Breast epithelium (tissue), 3 donors: Measurements from ENCODE around the gene ANO7.

ENCODE experiments used
- POLR2A ChIP-seq: fragments of 450-650 bp; IDR thresholded peaks from one replicate; pipeline ENCODE4 v1.6.1; 2016; ENCODE audit warnings: antibody characterized with exemption, mild to moderate bottlenecking, moderate library complexity
- POLR2AphosphoS5 ChIP-seq, 3 donors: sonication (generic); formaldehyde crosslinking; IDR thresholded peaks; one replicate each; pipeline ENCODE4 v1.6.1; 2017; ENCODE audit warnings: antibody characterized with exemption in 3 of 3
- TF ChIP-seq, protein P1 (sequence below), 3 donors: fragments of 450-650 bp; IDR thresholded peaks; one replicate each; pipeline ENCODE4 v1.5.1; 2016 to 2017; ENCODE audit warnings: antibody characterized with exemption in 3 of 3, mild to moderate bottlenecking in 3 of 3, moderate library complexity in 3 of 3

DNA sequence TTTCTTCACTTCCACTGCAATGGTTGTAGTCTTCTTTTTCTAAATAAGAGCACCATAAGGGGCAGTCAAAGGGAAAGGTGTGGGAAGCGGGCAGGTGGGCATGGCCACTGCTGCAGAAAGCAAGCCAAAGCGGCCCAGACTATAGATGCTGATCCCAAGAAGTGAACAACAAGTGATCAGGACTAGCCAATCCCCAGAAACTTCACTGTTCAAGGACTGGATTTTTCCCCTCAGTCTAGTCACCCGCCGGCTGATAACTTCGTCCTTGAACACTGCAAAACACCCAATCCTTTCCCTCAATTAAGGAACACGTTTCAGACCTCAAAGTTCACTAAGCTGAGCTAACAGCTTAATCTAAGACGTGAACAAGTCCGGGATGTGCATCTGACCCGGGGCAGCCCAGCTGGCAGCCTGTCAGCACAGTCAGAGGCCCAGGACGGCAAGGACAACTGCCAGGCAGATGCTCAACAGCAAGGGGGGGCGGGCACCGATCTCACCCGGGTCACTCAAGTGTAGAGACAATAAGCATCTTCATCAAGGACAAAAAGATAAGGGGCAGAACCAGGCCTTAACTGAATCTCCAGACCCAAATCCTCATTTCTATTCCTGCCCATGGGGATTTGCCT, 67.2 kb downstream of the ANO7 start:
- TF ChIP-seq POLR2A (no peak), POLR2AphosphoS5 (IDR thresholded peaks at IDR 0.05) (no peak)
- TF ChIP-seq, protein P1, sequence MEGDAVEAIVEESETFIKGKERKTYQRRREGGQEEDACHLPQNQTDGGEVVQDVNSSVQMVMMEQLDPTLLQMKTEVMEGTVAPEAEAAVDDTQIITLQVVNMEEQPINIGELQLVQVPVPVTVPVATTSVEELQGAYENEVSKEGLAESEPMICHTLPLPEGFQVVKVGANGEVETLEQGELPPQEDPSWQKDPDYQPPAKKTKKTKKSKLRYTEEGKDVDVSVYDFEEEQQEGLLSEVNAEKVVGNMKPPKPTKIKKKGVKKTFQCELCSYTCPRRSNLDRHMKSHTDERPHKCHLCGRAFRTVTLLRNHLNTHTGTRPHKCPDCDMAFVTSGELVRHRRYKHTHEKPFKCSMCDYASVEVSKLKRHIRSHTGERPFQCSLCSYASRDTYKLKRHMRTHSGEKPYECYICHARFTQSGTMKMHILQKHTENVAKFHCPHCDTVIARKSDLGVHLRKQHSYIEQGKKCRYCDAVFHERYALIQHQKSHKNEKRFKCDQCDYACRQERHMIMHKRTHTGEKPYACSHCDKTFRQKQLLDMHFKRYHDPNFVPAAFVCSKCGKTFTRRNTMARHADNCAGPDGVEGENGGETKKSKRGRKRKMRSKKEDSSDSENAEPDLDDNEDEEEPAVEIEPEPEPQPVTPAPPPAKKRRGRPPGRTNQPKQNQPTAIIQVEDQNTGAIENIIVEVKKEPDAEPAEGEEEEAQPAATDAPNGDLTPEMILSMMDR (IDR thresholded peaks at IDR 0.05): no peak
